ENCODE measurements around the gene KCNIP1. TPM values are rescaled to one million over a fixed set of nuclear protein-coding genes. Genes with fewer than 3 reads are reported as not detected.

Gene KCNIP1
- total and polyA plus RNA-seq, 9 of the 15 experiments (the other 6 are each of a cell fraction or from before 2014, with no cell fraction given) = not detected

- no peak overlapping the region for H3K4me2 ChIP-seq (ENCODE audit: insufficient read depth, low read length)
- intact Hi-C loops (cut with micrococcal nuclease) = no loop called here
- no peak overlapping the region for H3K4me3 ChIP-seq
- H2AFZ ChIP-seq (ENCODE audit: low read depth, low read length) = no peak overlapping the region
- no peaks in the 10 kb centered on the region for H3K79me2 ChIP-seq (ENCODE audit: control insufficient read depth, insufficient read depth, low read length)
- H3K4me1 ChIP-seq (replicated peaks in 1 of 2; ENCODE audit: control insufficient read depth in 2 of 2, insufficient read depth in 2 of 2, low read length in 2 of 2) = no peaks in the 10 kb centered on the region
- H3K27me3 ChIP-seq (ENCODE audit: control insufficient read depth in 2 of 2, insufficient read depth in 2 of 2, low read length in 2 of 2) = peaks cover 0 to 6% of the 10 kb centered on the region in 2 experiments; a peak in 1 of 5 replicates
- WGBS (ENCODE audit: insufficient coverage, low coverage, missing lambda C conversion rate) = 0% methylated on average over 3 of the region's 3 CpGs
- ChIA-PET CTCF (ENCODE audit: low intra/inter-chr PET ratio) (no interaction called here), POLR2A (no interaction called here)
- no peak for ATAC-seq
- H3K9me3 ChIP-seq (replicated peaks; ENCODE audit: control insufficient read depth, insufficient read depth, low read depth, low read length) = no peaks in the 10 kb centered on the region
- peaks cover 5% of the 10 kb centered on the region; the same call in 1 of the 2 replicates for H4K20me1 ChIP-seq (replicated peaks; ENCODE audit: control insufficient read depth, insufficient read depth, low read length)
- in situ Hi-C loops (cut with MboI) = no loop called here
- DNase-seq (ENCODE audit: extremely low read depth in 1 of 4, low spot score in 3 of 4) = no peak
- no peak overlapping the region for H3K9ac ChIP-seq (ENCODE audit: insufficient read depth in 1 of 2, low read depth in 2 of 2, low read length in 2 of 2)
- no peaks in the 10 kb centered on the region for H3K9me1 ChIP-seq (ENCODE audit: control insufficient read depth, insufficient read depth, low read length)
- no peak overlapping the region for H3K27ac ChIP-seq (ENCODE audit: extremely low read depth, low read depth, low read length)
- FAIRE-seq = no peak
- BruUV-seq (replicated peaks) = no TSS peak
- H3K36me3 ChIP-seq (ENCODE audit: control insufficient read depth, insufficient read depth, low read length) = no peaks in the 10 kb centered on the region
- TF ChIP-seq REST (IDR thresholded peaks at IDR 0.05; ENCODE audit: borderline replicate concordance) (no peak), REST (CRISPR knock-in tag; IDR thresholded peaks at IDR 0.05; ENCODE audit: low read depth) (no peak), TFAP4 (CRISPR knock-in tag; IDR thresholded peaks at IDR 0.05; ENCODE audit: borderline replicate concordance) (no peak), PTBP1 (IDR thresholded peaks at IDR 0.05; ENCODE audit: low read depth, low read length) (no peak), ETV6 (IDR thresholded peaks at IDR 0.05; ENCODE audit: borderline replicate concordance in 1 of 2, low read depth in 2 of 2, low read length in 1 of 2) (no peak), ETV6 (CRISPR knock-in tag; IDR thresholded peaks at IDR 0.05; ENCODE audit: borderline replicate concordance) (no peak), SAFB (IDR thresholded peaks at IDR 0.05; ENCODE audit: borderline replicate concordance, low read depth, low read length) (no peak), FOS (IDR thresholded peaks at IDR 0.05; ENCODE audit: extremely low read depth, insufficient read length) (no peak), RBM15 (IDR thresholded peaks at IDR 0.05; ENCODE audit: insufficient read depth, low read length) (no peak), ETV1 (tag; conservative IDR thresholded peaks at IDR 0.05; ENCODE audit: low read depth) (no peak), PHF21A (IDR thresholded peaks at IDR 0.05; ENCODE audit: borderline replicate concordance, low read depth) (no peak), KDM2B (CRISPR knock-in tag; IDR thresholded peaks at IDR 0.05) (no peak), SAP30 (IDR thresholded peaks at IDR 0.05; ENCODE audit: borderline replicate concordance, insufficient read depth, low read depth, low read length, poor library complexity, severe bottlenecking) (no peak), PKNOX1 (IDR thresholded peaks at IDR 0.05) (no peak)
Observed at GRCh38 chr5:170557314-170557713, 53.5 kb downstream of the KCNIP1 start.
